Subcutaneous adipose tissue (tissue), 4 donors: Measurements from ENCODE around the gene GJD4. TPM values are rescaled to one million over a fixed set of nuclear protein-coding genes. Genes with fewer than 3 reads are reported as not detected.

Experiments used
- total RNA-seq, 4 donors: library from RNA; depleted of rRNA; stranded (reverse); fragments of >200 nt; gene quantifications; one replicate each; pipeline ENCODE4 v1.1.0, GENCODE V29; 2016
- TF ChIP-seq, protein P1 (sequence below): fragments of 450-650 bp; IDR thresholded peaks from one replicate; pipeline ENCODE4 v1.5.1; 2016; ENCODE audit warnings: low read depth, mild to moderate bottlenecking, control low read depth, antibody characterized with exemption, moderate library complexity

GJD4 gene
- total RNA-seq, 4 donors from 2014 or later = not detected

DNA sequence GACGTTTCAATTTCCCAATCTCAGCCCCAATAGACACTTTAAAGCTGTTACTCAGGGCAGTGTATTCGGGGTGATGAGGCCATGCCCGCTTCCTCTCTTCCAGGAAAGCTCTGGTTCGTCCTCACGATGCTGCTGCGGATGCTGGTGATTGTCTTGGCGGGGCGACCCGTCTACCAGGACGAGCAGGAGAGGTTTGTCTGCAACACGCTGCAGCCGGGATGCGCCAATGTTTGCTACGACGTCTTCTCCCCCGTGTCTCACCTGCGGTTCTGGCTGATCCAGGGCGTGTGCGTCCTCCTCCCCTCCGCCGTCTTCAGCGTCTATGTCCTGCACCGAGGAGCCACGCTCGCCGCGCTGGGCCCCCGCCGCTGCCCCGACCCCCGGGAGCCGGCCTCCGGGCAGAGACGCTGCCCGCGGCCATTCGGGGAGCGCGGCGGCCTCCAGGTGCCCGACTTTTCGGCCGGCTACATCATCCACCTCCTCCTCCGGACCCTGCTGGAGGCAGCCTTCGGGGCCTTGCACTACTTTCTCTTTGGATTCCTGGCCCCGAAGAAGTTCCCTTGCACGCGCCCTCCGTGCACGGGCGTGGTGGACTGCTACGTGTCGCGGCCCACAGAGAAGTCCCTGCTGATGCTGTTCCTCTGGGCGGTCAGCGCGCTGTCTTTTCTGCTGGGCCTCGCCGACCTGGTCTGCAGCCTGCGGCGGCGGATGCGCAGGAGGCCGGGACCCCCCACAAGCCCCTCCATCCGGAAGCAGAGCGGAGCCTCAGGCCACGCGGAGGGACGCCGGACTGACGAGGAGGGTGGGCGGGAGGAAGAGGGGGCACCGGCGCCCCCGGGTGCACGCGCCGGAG, 2.6 kb downstream of the GJD4 start:
- TF ChIP-seq, protein P1, sequence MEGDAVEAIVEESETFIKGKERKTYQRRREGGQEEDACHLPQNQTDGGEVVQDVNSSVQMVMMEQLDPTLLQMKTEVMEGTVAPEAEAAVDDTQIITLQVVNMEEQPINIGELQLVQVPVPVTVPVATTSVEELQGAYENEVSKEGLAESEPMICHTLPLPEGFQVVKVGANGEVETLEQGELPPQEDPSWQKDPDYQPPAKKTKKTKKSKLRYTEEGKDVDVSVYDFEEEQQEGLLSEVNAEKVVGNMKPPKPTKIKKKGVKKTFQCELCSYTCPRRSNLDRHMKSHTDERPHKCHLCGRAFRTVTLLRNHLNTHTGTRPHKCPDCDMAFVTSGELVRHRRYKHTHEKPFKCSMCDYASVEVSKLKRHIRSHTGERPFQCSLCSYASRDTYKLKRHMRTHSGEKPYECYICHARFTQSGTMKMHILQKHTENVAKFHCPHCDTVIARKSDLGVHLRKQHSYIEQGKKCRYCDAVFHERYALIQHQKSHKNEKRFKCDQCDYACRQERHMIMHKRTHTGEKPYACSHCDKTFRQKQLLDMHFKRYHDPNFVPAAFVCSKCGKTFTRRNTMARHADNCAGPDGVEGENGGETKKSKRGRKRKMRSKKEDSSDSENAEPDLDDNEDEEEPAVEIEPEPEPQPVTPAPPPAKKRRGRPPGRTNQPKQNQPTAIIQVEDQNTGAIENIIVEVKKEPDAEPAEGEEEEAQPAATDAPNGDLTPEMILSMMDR = no peak

DNA sequence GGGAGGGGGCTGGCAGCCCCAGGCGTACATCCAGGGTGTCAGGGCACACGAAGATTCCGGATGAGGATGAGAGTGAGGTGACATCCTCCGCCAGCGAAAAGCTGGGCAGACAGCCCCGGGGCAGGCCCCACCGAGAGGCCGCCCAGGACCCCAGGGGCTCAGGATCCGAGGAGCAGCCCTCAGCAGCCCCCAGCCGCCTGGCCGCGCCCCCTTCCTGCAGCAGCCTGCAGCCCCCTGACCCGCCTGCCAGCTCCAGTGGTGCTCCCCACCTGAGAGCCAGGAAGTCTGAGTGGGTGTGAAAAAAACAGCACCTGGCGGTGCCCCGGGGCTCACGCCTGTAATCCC, 3.2 kb downstream of the GJD4 start:
- TF ChIP-seq, protein P1 = no peak

DNA sequence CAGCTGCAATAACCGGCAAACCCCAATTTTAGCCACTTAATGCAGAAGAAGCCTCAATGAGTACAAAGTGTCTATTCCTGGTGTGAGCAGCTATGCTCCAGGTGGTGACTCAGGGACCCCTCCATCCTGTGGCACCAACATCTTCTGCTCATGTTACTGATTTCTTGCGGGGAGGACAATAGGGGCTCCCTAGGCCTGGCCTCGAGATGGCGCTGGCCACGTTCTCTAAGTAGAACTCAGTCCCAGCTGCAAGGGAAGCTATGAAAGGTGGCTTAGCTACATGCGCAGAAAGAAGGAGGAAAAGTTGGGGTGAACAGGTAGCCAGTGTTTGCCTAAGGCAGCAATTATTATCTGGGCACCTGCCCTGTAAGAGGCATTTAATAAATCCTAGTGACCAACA, 6.6 kb downstream of the GJD4 start:
- TF ChIP-seq, protein P1 = no peak

GRCh38 chr10:35612385-35613106, 7.4 kb downstream of the GJD4 start:
- TF ChIP-seq, protein P1 = no peak

- TF ChIP-seq, protein P1 = no peak
Observed at GRCh38 chr10:35613107-35613440, 7.9 kb downstream of the GJD4 start.

DNA sequence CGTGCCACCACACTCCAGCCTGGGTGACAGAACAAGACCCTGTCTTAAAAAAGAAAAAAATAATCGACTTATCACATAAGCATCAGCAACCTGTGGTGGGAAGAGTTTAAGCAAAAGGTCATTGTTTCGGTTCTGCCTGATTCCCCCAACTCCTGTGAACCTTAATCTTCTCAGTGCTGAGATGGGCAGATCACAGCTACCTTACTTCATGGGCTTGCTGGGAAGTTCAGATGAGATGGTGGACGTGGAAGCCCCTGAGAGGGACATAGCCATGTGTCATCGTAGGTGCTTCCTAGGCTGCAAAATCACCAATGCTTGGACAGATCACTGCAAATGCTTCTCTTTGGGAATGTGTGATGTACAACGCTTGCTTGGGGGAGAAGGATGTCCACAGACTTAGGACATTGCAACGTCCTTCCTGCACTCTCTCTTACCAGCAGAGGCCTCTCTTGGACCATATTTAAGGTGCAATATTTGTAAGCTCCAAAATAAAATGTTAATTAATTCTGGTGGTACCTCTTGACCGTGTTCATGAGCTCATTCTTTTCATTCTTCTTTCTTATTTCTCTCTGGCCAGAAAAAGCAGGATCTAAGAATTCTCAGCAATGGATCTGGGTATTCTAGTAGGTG, 8.6 kb downstream of the GJD4 start:
- TF ChIP-seq, protein P1 = no peak

DNA sequence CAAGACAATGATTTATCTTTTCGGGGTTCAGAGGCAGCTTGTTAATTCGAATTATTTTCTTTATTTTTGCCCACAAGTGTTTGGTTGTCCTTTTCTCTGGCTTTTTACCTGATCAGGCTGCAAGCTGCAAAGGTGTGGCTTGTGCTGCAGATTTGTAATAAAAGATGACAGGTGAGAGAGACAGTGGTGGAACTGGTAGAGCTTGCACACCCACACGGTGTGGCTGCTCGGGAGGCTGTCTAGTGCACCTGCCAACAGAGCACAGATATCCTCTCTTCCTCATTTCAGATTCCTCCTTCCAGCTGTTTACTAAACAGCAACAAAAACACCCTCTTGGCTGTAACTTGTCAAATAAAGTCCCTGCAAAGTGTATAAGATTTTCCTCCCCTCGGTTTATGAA, 9.2 kb downstream of the GJD4 start:
- TF ChIP-seq, protein P1 = no peak
